H9 (cell line): ENCODE measurements around the gene C16orf74. TPM values are rescaled to one million over a fixed set of nuclear protein-coding genes. Genes with fewer than 3 reads are reported as not detected.

Experiments used
- DNase-seq: peaks from one replicate; pipeline ENCODE4 v3.0.0-alpha.2; 2017
- H2AFZ ChIP-seq: one replicate; pipeline ENCODE4 v1.6.1; 2013; ENCODE audit warnings: mild to moderate bottlenecking, low read length, control low read depth, moderate library complexity
- H2AK5ac ChIP-seq: 2 replicates; pipeline ENCODE4 v1.6.1; 2013; ENCODE audit warnings: low read length, control low read depth, mixed read lengths; ENCODE audit not compliant: insufficient read length
- H2BK120ac ChIP-seq: one replicate; pipeline ENCODE4 v1.6.1; 2013; ENCODE audit warnings: low read depth, mild to moderate bottlenecking, low read length, control low read depth, inconsistent platforms; ENCODE audit not compliant: poor library complexity, severe bottlenecking
- H2BK12ac ChIP-seq: 2 replicates; pipeline ENCODE4 v1.6.1; 2013; ENCODE audit warnings: low read length, control low read depth, mixed read lengths, low read depth; ENCODE audit not compliant: insufficient read length
- H2BK15ac ChIP-seq: 2 replicates; pipeline ENCODE4 v1.6.1; 2013; ENCODE audit warnings: low read depth, low read length, control low read depth
- H2BK20ac ChIP-seq: one replicate; pipeline ENCODE4 v1.6.1; 2013; ENCODE audit warnings: low read depth, mild to moderate bottlenecking, low read length, control low read depth, inconsistent platforms; ENCODE audit not compliant: poor library complexity, severe bottlenecking
- H2BK5ac ChIP-seq: 2 replicates; pipeline ENCODE4 v1.6.1; 2013; ENCODE audit warnings: low read length, control low read depth, mixed read lengths; ENCODE audit not compliant: insufficient read length
- H3K14ac ChIP-seq: 2 replicates; pipeline ENCODE4 v1.6.1; 2013; ENCODE audit warnings: low read length, control low read depth; ENCODE audit not compliant: insufficient read depth
- H3K18ac ChIP-seq: 2 replicates; pipeline ENCODE4 v1.6.1; 2013; ENCODE audit warnings: low read depth, mild to moderate bottlenecking, mixed read lengths, low read length, control low read depth; ENCODE audit not compliant: insufficient read length
- H3K23ac ChIP-seq: 2 replicates; pipeline ENCODE4 v1.6.1; 2013; ENCODE audit warnings: low read length, control low read depth, mixed read lengths, low read depth; ENCODE audit not compliant: insufficient read length
- H3K23me2 ChIP-seq: 2 replicates; pipeline ENCODE4 v1.6.1; 2013; ENCODE audit warnings: low read depth, mild to moderate bottlenecking, mixed read lengths, low read length, control low read depth; ENCODE audit not compliant: insufficient read length, poor library complexity, severe bottlenecking
- H3K27ac ChIP-seq: 2 replicates; pipeline ENCODE4 v1.5.1; 2013; ENCODE audit warnings: low read length, control low read depth, mixed read lengths, low read depth; ENCODE audit not compliant: insufficient read length
- H3K27me3 ChIP-seq: 2 replicates; pipeline ENCODE4 v1.6.1; 2013; ENCODE audit warnings: low read length, control low read depth, inconsistent platforms; ENCODE audit not compliant: insufficient read depth
- H3K4ac ChIP-seq: 2 replicates; pipeline ENCODE4 v1.6.1; 2013; ENCODE audit warnings: low read depth, mild to moderate bottlenecking, control low read depth, inconsistent platforms, low read length, moderate library complexity
- H3K4me1 ChIP-seq: 2 replicates; pipeline ENCODE4 v1.6.1; 2013; ENCODE audit warnings: low read length, control low read depth, inconsistent platforms; ENCODE audit not compliant: insufficient read depth
- H3K4me2 ChIP-seq: 2 replicates; pipeline ENCODE4 v1.6.1; 2013; ENCODE audit warnings: low read length, control low read depth, mixed read lengths; ENCODE audit not compliant: insufficient read length, insufficient read depth
- H3K56ac ChIP-seq: 2 replicates; pipeline ENCODE4 v1.6.1; 2013; ENCODE audit warnings: low read depth, mild to moderate bottlenecking, mixed read lengths, low read length, control low read depth; ENCODE audit not compliant: insufficient read length
- H3K79me1 ChIP-seq: 2 replicates; pipeline ENCODE4 v1.6.1; 2013; ENCODE audit warnings: low read depth, mild to moderate bottlenecking, moderate library complexity, low read length, control low read depth, inconsistent platforms; ENCODE audit not compliant: insufficient read depth, poor library complexity, severe bottlenecking
- H3K79me2 ChIP-seq: 2 replicates; pipeline ENCODE4 v1.6.1; 2013; ENCODE audit warnings: low read length, control low read depth, inconsistent platforms; ENCODE audit not compliant: insufficient read depth
- H3K9ac ChIP-seq: 2 replicates; pipeline ENCODE4 v1.6.1; 2013; ENCODE audit warnings: low read length, control low read depth, mixed read lengths; ENCODE audit not compliant: insufficient read length; ENCODE audit errors: extremely low read depth
- H3K9me3 ChIP-seq: one replicate; pipeline ENCODE4 v1.6.1; 2013; ENCODE audit warnings: low read depth, low read length, inconsistent platforms; ENCODE audit not compliant: control insufficient read depth
- H3T11ph ChIP-seq: one replicate; pipeline ENCODE4 v1.6.1; 2013; ENCODE audit warnings: mild to moderate bottlenecking, low read length, control low read depth, inconsistent platforms
- H4K20me1 ChIP-seq: one replicate; pipeline ENCODE4 v1.6.1; 2013; ENCODE audit not compliant: control insufficient read depth, insufficient read length, insufficient read depth
- H4K5ac ChIP-seq: 2 replicates; pipeline ENCODE4 v1.6.1; 2013; ENCODE audit warnings: low read depth, mild to moderate bottlenecking, mixed read lengths, low read length, control low read depth; ENCODE audit not compliant: insufficient read length
- H4K8ac ChIP-seq: replicated peaks from 2 replicates; pipeline ENCODE4 v1.6.1; 2013; ENCODE audit warnings: low read length, control low read depth, mixed read lengths, low read depth; ENCODE audit not compliant: insufficient read length
- H4K91ac ChIP-seq: 2 replicates; pipeline ENCODE4 v1.6.1; 2013; ENCODE audit warnings: low read depth, mild to moderate bottlenecking, moderate library complexity, mixed read lengths, low read length, control low read depth; ENCODE audit not compliant: insufficient read length
- H3K27ac Mint-ChIP-seq, 3 experiments: 2 replicates in 2 of 3; 3 replicates in 1 of 3; pipeline ENCODE4 v1.8.0; 2020 to 2021; ENCODE audit warnings: mixed read lengths in 3 of 3, mild to moderate bottlenecking in 1 of 3, moderate library complexity in 1 of 3
- H3K27me3 Mint-ChIP-seq: 2 replicates; pipeline ENCODE4 v1.8.0; 2021; ENCODE audit warnings: low read depth, mild to moderate bottlenecking, moderate library complexity, mixed read lengths
- H3K36me3 Mint-ChIP-seq, 3 experiments: 2 replicates in 2 of 3; 3 replicates in 1 of 3; pipeline ENCODE4 v1.8.0; 2020 to 2021; ENCODE audit warnings: low read depth in 3 of 3, mixed read lengths in 3 of 3; ENCODE audit not compliant: insufficient read depth in 1 of 3
- H3K4me1 Mint-ChIP-seq, 2 experiments: 2 replicates each; pipeline ENCODE4 v1.8.0; 2020; ENCODE audit warnings: mixed read lengths in 2 of 2
- H3K4me3 Mint-ChIP-seq, 2 experiments: 2 replicates in 1 of 2; 3 replicates in 1 of 2; pipeline ENCODE4 v1.8.0; 2020 to 2021; ENCODE audit warnings: mild to moderate bottlenecking in 2 of 2, mixed read lengths in 2 of 2, moderate library complexity in 1 of 2
- H3K9me3 Mint-ChIP-seq, 2 experiments: 2 replicates in 1 of 2; 3 replicates in 1 of 2; pipeline ENCODE4 v1.8.0; 2020; ENCODE audit warnings: mild to moderate bottlenecking in 2 of 2, mixed read lengths in 2 of 2, moderate library complexity in 1 of 2
- WGBS: extraction: QIAGEN DNeasy Blood & Tissue Kit; methylation state at CpG from one replicate; pipeline ENCODE4 v1.1.7; 2013; ENCODE audit warnings: missing lambda C conversion rate, low lambda C conversion rate, mixed read lengths; ENCODE audit not compliant: insufficient read length; ENCODE audit errors: extremely low coverage; 5-methylcytosine and 5-hydroxymethylcytosine counted together
- total RNA-seq: library from RNA; stranded (reverse); gene quantifications from 2 replicates; pipeline ENCODE4 v1.2.1, GENCODE V29; 2021
- TF ChIP-seq, protein P1 (sequence below): fragments of 200-600 bp; sonication (generic); conservative IDR thresholded peaks from 3 replicates; pipeline ENCODE4 v1.8.0; 2021; ENCODE audit warnings: antibody characterized with exemption, mild to moderate bottlenecking

Gene C16orf74
- total RNA-seq, 1 experiment from 2014 or later, result 5.6 TPM

DNA sequence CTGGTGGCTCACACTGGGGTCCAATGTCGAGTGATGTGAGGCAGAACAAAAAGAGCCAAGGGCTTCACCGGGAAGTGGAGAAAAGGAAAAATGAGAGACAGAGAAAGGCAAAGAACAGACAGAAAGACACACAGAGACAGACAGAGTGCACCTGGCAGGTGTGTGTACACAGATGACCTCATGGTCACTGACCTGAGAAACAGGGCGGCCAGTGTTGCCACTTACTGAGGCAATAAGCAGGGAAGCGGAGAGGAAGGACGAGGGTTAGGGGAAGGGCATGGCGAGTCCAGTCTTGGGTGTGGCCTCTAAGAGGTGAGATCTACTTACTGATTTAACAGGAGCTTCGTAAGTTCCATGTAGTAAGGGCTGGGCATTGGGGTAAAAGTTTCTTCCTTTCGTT, 69.6 kb downstream of the C16orf74 start:
- H3K27ac Mint-ChIP-seq, result peak overlapping the region in 1 of 3 experiments; percentile 11; a peak in 1 of 7 replicates
- Histone ChIP-seq H4K20me1 (no peaks in the 10 kb centered on the region), H4K91ac (no peak overlapping the region), H3K9me3 (no peaks in the 10 kb centered on the region), H3K27ac (no peak overlapping the region), H2BK12ac (no peak overlapping the region), H3K14ac (no peak overlapping the region), H2BK5ac (no peak overlapping the region), H3K18ac (no peak overlapping the region), H3K23me2 (no peaks in the 10 kb centered on the region), H3K56ac (no peak overlapping the region), H3K27me3 (no peaks in the 10 kb centered on the region), H4K8ac (no peak overlapping the region), H3K79me1 (no peaks in the 10 kb centered on the region), H3K79me2 (peaks cover 3% of the 10 kb centered on the region; the same call in 1 of the 2 replicates), H2BK20ac (no peak overlapping the region), H4K5ac (no peak overlapping the region), H3K9ac (no peak overlapping the region), H2AK5ac (no peak overlapping the region), H2BK15ac (no peak overlapping the region), H3K4ac (no peak overlapping the region), H3T11ph (no peak overlapping the region), H3K4me1 (no peaks in the 10 kb centered on the region), H3K23ac (no peak overlapping the region), H3K4me2 (no peak overlapping the region), H2AFZ (no peak overlapping the region), H2BK120ac (no peak overlapping the region)
- no CpG with 5 or more reads among the region's 8 CpGs for WGBS
- H3K36me3 Mint-ChIP-seq, result peaks cover 16 to 83% (median 65%) of the 10 kb centered on the region in 3 experiments; a peak in 6 of 7 replicates
- TF ChIP-seq, protein P1, sequence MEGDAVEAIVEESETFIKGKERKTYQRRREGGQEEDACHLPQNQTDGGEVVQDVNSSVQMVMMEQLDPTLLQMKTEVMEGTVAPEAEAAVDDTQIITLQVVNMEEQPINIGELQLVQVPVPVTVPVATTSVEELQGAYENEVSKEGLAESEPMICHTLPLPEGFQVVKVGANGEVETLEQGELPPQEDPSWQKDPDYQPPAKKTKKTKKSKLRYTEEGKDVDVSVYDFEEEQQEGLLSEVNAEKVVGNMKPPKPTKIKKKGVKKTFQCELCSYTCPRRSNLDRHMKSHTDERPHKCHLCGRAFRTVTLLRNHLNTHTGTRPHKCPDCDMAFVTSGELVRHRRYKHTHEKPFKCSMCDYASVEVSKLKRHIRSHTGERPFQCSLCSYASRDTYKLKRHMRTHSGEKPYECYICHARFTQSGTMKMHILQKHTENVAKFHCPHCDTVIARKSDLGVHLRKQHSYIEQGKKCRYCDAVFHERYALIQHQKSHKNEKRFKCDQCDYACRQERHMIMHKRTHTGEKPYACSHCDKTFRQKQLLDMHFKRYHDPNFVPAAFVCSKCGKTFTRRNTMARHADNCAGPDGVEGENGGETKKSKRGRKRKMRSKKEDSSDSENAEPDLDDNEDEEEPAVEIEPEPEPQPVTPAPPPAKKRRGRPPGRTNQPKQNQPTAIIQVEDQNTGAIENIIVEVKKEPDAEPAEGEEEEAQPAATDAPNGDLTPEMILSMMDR, result no peak
- H3K4me3 Mint-ChIP-seq, result no peak overlapping the region
- DNase-seq, result no peak
- no peaks in the 10 kb centered on the region; the same call in 1 of the 2 replicates for H3K27me3 Mint-ChIP-seq
- peaks cover 5 to 6% of the 10 kb centered on the region in 2 experiments for H3K4me1 Mint-ChIP-seq
- no peaks in the 10 kb centered on the region for H3K9me3 Mint-ChIP-seq
